Measurements from ENCODE around the gene ELF5.

- TF ChIP-seq POLR2A (IDR thresholded peaks at IDR 0.05): no peak
- no peak for TF ChIP-seq CTCF (IDR thresholded peaks at IDR 0.05)
Measured at GRCh38 chr11:34473603-34474169, 39.9 kb downstream of the ELF5 start.
